NCI-H2171 treated with DMSO at 0.1 percent for 48 hours (cell line): Measurements from ENCODE around the gene RBBP8NL.

Source experiments
- DNase-seq: peaks from one replicate; lab custom pipeline; 2025; lab: John Stamatoyannopoulos, UW

Gene RBBP8NL, protein sequence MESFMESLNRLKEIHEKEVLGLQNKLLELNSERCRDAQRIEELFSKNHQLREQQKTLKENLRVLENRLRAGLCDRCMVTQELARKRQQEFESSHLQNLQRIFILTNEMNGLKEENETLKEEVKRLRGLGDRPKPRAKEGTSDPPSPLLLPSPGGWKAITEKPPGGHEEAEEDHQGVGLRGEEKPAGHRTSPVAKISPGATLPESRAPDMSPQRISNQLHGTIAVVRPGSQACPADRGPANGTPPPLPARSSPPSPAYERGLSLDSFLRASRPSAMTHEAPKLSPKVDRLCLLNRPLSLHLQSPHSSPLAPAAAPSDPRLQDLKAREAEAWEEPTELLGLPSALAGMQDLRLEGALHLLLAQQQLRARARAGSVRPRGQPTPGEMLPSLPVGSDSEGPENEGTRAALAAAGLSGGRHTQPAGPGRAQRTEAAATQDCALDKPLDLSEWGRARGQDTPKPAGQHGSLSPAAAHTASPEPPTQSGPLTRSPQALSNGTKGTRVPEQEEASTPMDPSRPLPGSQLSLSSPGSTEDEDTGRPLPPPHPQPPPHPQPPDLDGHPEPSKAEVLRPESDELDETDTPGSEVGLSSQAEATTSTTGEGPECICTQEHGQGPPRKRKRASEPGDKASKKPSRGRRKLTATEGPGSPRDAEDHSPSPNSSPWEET

DNA sequence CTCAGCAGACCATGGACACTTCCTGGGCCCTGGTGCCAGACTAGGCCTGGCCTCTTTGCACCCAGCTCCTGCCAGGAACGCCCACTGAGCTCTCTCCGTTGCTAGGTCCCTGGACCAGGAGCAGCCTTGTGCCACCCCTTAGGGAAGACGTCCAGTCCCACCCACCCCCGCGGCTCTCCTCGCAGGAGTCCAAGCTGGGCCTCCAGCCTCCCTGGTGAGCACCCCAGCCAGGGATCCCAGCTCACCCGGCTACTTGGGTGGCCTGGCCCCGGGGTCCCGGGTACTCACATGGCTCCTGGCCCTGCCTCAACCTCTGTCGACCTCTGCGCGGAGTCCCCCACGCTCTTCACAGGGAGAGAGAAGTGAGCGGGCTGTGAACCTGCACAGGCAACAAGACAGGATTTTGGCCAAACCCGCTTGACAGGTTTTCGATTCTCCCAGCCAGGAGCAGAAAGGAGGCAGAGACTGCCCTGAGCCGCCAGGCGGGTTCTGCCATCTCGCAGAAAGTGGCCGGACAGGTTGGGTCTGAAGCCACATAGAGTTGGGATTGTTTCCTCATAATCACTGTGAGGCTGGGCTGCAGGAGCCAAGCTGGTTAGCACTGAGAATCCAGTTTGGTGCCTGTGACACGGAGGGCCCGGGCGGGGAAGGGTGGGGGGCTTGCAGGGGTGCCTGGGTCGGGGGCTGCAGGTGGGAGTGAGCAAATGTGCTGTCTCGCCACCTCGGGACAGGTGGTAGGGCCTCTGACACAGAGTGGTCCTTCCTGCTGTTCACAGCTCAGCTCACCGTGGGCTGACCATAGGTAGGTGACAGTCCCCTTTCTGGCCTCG is at the start of gene RBBP8NL:
RBBP8NL (minus strand) TSS at position 368 of the 830 bp plus-strand sequence. CDS start 7,892 bp downstream, outside the sequence.
- DNase-seq, result no peak

DNA sequence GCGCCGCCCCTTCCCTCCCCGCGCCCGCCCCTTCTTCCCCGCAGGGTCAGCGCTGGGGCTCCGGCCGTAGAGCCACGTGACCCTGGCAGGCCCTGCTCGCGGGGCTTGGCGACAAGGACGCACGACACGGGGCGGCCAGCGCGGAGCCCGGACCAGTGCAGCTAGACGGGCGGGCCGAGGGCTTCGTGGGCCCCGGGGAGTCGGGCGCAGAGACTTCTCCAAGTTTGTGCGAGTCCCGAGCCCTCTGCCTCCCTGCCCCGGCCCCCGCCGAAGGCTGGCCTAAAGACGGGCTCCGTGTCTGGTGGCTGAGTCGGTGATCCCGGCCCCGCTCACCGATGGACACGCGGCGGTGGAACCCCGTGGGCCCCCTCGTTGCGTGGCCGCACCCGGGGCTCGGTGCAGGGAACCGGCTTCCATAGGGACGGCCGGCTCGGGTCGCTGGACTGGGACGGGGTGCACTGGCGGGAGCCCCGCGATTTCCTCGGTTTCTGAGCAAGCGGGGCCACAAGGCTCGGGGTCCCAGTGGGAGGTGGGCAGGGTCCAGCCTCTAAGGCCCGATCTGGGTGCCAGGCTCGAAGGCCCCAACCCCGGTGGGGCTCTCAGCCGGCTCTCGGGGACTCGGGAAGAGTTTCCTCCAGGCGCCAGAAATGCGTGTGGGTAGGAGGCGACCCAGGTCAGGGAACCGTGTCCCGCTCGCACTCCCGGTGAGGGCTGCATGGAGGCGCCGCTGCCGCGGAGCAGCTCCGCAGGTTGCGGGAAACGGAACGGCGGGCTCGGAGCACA is 48.9 kb upstream of the RBBP8NL start:
- DNase-seq, result no peak

DNA sequence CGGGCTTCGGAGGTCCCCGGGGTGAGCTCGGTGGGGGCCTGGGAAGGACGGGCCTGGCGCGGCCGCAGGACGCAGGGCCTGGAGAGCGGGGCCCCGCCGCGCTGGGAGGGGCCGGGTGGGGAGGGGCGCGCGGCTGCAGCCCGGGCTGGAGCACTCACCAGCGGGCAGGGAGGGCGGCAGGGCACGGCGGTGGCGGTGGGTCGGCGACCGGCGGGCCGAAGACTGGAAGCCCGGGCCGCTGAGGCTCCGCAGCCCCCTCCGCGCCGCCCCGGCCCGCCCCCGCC is 48.4 kb upstream of the RBBP8NL start, which contains the start of gene GATA5:
GATA5 (minus strand) TSS at position 224 of the 284 bp plus-strand sequence. CDS start 474 bp downstream, outside the sequence.
- no peak for DNase-seq

DNA sequence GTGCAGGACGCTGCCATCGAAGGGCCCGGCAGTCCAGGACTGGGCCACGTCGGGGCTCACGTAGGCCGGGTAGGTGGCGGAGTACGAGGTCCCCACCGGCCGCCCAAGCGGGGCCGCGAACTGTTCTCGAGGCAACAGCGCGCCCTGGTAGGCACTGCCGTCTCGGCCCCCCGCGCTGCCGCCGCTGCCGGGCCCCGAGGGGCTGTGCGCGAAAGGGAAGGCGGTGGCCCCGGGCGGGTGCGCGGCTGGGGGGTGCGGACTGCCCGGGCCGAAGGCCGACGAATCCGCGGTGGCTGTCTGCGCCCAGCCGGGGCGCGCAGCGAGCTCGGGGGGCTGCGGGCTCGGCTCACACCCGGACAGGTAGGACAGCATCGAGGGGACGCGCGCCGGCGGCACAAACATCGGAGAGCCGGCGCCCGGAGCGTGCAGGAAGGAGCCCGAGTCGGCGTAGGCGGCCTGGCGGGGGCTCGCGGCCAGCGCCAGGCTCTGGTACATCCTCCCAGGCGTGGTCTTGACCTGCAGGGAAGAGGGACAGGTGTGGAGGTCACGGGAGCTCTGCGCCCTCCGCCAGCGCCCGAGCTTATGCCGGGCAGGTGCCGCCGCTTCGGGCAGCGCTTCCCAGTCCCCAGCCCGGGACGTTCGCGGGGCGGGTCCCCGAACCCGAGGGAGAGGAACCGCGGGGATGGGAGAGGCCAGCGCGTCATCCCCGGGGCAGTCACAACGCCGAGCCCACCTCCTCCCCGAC is 47.9 kb upstream of the RBBP8NL start:
- DNase-seq, result no peak

DNA sequence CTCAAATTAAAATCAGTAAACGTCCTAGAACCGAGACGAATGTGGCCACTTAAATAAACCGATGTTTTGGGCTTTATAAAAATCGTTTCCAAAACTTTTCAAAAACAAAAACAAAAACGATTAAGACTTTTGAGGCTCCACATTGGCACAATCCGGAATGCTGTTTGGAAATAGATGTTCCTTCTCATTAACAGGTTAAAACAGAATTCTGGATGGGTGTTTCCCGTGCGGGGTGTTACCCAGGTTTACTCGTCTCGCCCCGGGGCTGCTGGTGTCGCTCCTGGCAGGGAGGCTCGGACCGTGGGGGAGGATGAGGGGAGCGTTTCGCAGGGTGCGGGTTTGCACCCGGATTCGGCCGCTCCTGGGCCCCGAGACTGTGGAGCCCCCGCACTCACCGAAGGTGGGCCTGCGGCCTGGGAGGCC is 47.3 kb upstream of the RBBP8NL start:
- DNase-seq, result no peak

DNA sequence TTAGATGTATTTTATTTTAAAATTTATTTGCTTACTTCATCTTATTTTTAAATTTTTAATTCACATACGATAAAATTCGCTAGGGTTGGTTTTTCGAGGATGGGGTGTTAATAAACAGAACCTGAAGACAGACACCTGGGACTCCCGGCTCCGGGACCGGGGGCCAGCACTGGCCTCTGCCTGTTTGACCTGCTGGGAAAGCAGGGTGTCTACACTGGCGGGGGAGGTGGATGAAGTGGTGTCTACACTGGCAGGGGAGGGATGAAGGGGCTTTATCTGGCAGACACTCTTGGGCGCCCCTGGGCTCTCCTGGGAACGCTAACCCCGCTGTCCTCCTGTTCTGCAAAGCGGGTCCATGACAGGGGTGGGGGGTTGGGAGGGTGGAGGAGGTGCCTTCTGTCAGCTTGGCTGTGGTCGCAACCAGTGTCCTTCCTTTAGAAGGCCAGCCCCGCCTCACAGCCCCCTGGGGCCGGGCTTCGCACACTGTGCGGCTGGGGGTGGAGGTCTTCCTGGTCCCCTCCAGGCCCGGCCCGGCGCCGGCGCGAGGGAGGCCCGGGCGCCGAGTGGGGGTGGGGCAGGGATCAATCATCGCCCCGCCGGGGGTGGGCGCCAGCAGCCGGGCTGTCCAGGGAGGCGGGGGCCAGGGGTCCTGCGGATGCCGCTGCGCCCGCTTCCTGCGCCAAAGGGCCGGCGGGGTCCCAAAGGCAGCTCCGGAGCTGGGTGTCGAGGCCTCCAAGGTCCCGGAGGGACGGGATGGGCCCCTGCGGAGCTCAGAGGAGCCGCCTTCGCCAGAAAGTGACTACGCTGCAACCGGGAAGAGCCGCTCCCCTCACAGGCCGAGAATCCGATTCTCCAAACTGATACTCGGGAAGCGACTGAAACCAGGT is 46.6 kb upstream of the RBBP8NL start:
- no peak for DNase-seq

DNA sequence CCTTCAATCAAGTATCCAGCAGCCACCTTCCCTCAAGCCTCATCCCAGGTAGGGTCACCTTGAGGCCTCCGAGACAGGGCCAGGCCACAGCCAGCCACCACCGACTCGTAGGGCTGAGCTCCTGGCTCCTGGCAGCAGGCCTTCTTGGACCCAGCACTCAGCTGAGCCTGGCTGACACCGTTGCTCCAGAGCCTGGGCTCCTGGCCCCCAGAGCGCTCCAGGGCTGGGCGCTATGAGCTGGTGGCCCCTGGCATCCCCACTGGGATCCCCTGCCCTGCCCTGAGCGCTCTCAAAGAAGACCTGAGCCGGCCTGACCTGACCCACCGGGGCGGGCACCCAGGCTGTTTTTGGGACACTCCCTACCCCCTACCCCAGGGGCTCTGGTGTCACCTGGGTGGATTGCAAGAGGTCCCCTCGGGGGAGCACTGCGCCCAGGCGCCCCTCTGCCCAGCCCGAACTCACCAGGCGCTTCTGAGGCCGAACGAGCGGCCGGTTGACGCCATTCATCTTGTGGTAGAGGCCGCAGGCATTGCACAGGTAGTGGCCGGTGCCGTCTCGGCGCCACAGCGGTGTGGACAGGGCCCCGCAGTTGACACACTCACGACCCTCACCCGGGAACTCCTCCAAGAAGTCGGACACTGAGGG is 45.7 kb upstream of the RBBP8NL start:
- DNase-seq, result no peak

DNA sequence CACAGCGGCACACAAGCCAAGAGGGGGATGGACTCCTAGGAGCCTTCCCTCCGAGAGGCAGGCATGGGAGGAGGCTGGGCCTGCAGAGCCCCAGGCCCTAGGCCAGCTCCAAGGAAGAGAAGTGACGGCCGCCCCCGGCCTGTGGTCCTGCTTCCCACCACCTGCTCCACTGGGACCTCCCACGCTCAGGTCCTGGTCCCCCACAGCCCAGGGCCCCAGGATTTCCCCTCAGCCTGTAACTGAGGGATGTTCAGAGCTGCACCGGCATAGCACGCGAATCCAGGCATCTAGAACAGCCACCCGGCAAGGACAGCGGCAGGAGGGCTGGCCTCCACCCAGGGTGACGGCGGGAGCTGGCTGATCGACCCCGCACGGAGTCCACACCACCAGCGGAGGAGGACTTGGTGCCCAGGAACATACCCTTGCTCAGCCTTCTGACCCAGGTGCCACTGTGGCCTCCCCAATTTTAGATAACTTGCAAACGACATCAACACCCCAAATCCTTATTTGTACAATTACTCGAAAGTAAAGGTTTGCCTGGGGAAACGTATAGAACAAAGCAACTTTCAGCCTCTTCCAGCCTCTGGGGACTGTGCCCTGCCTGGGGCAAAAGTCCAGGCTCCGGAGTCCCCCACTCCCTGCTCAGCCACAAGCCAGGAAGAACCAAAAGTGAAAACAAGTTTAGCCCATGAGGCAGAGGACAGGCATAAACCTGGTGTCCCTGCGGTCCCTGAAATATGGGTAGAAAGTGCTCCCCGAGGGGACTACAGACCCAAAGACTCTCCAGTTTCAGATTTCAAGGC is 45.0 kb upstream of the RBBP8NL start:
- DNase-seq, result no peak

DNA sequence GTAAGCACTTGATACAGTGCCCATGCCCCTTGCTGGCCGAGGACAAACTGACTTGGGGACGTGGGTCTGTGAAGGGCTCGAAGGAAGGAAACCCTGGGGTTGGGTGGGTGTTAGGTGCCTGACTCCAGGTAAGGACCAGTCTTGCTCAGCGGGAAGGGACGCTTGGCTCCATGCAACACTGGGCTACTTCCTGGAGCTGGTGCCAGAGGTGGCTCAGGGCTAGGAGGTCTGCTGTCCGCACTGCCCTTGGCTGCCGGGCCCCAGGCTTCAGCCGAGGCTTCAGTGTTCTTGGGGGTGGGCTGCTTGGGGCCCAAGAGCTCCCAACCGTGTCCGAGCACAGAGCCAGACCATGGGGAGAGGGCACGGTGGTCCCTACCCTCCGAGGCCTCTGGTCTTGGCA is 43.1 kb upstream of the RBBP8NL start:
- no peak for DNase-seq

DNA sequence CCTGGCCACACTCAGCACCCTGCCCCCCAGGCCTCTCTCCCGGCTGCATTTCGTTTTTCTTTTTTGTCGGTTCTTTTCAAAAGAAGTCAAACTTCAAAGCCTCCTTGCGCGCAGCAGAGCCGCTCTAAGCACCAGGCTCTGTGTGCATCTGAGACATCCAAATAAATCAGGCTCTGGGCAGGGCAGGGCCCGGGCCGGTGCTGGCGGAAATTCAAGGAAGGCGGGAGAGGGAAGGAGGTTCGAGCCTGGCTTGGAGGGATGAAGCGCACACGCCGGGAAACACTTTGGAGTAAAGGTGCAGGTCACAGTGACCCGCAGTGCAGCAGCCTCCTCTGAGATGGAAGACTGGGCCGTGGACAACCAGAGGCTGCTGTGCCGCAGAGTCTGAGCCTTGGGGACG is 42.7 kb upstream of the RBBP8NL start:
- no peak for DNase-seq

DNA sequence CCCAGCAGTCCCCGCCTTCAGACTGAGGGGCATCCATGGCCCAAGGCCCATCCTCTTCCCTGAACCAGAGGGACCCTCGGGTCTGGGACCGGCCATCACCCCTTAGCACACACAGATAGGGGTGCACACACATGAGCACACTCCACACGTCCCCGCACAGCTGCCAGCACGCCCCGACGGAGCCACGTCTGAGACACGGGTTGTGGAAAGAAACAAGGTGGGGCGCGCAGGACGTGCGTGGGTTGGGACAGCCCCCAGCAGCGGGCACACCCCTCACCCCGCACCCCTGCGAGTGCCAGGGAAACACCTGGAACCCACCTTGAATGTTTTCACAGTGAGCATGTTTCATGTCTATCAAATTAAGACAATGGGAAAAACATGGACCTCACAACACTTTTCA is 42.0 kb upstream of the RBBP8NL start:
- no peak for DNase-seq

DNA sequence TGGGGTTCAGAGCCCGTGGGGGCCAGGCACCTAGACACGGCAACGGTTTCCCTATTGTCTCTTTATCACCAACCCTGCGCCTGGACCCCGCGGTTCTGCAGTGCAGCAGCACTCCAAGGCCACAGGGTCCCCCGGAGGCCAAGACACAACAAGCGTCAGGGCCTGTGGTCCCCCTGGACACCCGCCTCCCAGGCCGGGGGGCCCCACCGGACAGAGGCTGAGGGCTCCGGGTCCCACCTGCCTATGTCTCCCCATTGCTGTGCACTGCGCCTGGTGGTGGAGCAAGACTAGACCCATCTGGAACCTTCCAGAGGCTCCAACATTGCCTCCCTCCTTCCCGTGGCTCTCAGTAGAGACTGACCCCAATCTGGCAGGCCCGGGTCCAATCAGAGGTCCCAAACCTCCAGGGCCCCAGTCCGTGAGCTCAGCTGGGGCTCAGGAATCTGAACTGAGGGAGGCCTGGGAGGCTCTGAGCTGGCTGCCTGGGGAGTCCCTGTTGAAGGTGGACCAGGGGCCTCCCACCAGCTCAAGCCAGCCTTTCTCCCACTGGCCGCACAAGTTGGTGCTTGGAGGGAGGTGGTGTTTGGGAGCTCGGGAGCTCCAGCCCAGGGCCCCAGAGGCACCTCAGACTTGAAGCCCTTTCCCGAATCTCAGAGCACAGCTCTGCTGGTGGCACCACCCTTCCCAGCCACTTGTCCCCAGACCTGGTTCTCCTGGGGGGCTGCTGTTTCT is 39.6 kb upstream of the RBBP8NL start:
- DNase-seq, result no peak

DNA sequence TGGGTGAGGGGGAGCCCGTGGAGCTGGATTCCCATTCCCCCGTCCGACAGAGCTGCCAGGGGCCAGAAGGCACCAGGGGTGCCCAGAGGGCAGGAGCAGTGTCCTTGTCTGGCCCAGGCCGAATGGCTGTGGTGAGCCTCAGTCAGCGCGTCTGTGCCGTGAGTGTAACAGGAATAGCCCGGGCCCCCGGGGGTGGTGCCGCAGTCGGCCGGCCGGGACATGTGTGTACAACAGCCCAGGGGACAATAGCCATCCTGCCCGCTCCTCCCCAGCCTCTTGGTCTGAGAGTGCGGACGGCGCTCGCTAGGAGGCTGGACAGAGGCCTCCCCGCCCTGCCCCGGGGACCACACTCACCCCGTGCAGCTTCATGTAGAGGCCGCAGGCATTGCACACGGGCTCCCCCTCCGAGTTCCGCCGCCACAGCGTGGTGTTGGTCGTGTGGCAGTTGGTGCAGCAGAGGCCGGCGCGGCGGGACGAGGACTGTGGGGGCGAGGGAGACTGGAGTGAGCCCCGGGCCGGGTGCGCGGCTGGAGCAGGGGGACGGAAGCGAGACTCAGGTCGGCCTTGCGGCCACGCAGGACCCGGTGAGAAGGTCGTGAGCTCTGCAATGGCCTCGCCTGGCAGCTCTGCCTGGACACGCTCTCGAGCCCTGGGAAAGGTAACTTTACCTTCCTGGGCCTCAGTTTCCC is 38.9 kb upstream of the RBBP8NL start:
- DNase-seq, result no peak

DNA sequence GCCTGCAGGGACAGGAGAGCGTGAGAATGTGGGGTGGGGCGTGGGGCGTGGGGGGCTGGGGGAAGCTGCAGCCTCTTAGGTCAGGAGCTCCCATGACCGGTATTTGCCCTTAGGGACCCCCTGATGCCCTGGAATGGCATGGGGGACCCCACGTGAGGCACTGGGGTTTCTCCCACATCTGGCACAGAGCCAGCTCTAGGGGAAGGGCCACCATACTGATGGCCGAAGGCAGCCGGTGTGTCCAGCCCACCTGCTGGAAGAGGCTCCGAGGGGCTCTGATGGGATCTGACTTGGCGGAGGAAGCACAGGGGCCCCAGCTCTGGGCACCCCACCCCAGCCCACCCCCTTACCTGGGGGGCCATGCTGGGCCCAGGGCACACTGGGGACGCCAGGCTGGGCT is 37.7 kb upstream of the RBBP8NL start:
- DNase-seq, result no peak

DNA sequence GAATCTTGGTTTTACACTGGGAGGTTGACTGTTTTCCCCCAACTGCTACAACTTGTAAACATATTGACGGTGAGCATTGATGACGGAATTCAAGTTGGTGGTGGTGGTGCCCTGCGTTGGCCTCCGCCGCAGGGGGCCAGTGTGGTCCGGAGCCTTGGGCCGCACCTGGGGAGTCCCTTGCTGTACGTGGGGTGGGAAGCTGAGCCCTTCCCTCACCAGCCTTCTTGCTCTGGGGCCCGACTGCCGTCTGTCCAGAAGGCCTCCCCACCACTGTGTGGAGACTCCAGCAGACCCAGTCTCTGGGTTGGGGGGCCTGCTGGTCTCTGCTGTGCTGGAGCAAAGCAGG is 37.1 kb upstream of the RBBP8NL start:
- no peak for DNase-seq

DNA sequence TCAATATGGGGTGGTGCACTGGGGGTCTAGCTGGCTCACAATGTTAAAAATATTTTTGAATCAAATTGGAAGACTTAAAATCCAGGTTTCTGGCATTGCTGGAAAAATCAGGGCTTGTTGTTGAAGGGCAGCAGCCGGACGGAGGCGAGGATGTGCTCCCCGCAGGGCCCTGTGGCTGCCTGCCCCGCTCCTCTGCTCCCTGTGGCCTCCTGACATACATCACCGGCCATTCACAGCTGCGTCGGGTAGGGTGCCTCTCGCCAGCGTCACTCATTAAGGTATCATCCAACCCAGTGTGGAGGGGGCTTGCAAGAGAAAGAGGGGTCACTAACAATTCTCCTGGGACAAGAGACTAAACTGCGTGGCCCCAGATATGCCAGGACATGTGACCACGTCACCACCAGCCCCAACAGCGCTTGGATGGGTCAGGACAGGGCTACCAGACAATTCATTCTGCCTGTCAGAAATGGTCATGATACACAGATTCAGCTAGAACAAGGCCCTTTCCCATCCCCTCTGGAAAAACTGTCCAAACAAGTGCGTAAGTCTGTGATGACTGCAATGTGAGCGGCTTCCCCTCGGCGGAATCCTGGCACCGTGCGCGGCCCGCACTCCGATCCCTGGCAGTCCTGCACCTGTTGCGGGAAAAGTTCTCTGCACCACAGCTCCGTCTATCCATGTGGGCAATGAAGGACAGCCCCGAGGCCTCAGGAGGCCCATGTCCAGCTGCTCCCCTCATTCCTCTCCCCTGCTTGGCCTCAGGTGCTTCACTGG is 36.5 kb upstream of the RBBP8NL start:
- no peak for DNase-seq
